HG03354 (cell line): ENCODE measurements around the gene GRIA4.
"Not testable (repeated sequence)": the region's sequence is repeated elsewhere in the genome, so short reads cannot be mapped to it uniquely, and the experiment has no call there.

Experiments used
- ATAC-seq: cut with Tn5 transposase; IDR thresholded peaks from one replicate; pipeline ENCODE4 v1.9.1; 2021; ENCODE audit warnings: mild to moderate bottlenecking; ENCODE audit not compliant: unreplicated experiment, poor library complexity, severe bottlenecking

The GRIA4 gene

DNA sequence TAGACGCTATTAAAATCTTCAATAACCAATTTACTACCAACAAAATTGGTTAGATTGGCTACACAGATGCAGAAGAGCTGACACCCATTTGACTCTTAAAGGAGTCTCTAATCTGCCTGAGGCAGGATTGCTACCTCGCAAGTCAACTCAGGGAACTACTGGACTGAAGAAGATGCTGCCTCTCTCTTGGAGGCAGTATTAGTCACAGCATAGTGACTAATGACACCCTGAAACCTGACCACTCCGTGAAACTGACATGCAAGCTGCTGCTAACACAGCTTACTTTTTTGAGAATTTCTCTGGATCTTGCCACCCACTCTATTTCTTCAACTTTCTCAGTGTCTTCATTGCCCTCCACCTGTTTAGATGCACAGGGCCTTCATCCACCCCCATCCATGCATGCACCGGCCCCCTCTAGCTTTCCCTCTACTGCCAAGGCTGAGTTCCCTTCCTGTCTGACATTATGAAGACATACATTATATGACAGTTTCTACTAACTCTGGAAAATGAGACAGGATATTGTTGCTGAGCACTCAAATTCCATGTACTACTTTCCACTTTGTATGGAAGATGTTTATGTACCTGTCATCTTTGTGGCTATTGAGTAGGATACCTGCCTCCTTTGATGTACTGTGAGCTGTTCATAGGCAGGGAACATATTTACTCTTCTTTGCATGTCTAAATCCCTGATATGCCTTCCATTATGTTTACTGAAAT, 229.0 kb downstream of the GRIA4 start:
- no peak for ATAC-seq

DNA sequence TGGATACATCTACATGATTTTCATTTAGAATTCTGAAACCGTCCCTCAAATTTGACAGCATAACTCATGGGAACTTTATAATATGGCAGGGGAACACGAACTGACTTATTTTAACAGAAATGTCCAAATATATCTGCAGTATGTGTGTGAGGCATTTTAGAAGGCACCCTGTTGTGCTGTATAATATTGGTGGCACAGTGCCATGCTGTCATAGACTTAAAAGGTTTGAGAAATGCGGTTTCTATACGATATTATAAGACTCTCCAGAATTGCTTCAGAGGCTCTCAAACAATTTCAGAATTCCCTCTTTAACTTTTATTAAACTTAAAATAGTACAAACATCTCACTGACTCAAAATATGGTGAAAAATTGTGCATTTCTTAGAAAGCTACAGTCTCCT, 230.5 kb downstream of the GRIA4 start:
- no peak for ATAC-seq

GRCh38 chr11:105852403-105852802, 242.5 kb downstream of the GRIA4 start:
- ATAC-seq, result no peak

- ATAC-seq, result no peak
Observed at GRCh38 chr11:105854269-105854668, 244.4 kb downstream of the GRIA4 start.

- no peak for ATAC-seq
Observed at GRCh38 chr11:105856954-105857353, 247.1 kb downstream of the GRIA4 start.

- no peak for ATAC-seq
Observed at GRCh38 chr11:105857728-105858127, 247.9 kb downstream of the GRIA4 start.

DNA sequence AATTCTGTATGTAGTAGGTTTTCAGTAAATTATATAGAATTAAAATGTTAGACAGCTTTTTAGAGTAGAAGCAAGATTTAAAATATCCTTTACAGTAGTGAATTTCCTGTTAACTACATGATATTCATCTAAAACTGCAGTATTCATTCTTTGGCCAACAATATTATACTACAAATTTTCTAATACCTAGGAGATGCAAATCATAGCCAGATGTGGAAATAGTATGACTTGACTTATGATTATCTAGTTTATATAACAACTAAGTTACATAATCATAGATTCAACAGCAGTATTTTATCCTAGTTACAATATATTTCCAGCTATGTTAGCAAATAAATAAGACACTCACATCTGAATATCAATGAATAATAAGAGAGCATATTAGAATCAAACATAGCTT, 249.0 kb downstream of the GRIA4 start:
- ATAC-seq, result no peak

DNA sequence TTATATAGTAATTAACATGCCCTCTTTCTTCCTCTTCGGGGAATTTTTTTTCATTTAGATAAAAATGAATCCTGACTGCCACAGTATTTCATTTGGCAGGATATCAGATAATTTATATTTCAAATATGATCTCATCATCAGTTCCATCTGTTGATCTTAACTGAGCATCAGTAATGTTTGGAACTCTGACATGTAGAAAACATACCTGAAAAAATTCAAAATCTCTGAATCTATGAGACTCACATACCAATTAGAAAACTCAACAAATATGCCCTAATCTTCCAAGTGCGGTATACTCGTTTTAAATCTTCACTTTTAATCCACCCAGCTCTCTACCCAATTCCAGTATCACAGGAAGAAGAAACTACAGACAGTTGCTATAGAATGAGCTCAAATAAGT, 250.2 kb downstream of the GRIA4 start:
- no peak for ATAC-seq

- ATAC-seq, result no peak
Observed at GRCh38 chr11:105861225-105861624, 251.4 kb downstream of the GRIA4 start.

- ATAC-seq, result peak; percentile 81
Observed at GRCh38 chr11:105862736-105863367, 253.0 kb downstream of the GRIA4 start.

GRCh38 chr11:105863523-105863922, 253.7 kb downstream of the GRIA4 start:
- no peak for ATAC-seq

DNA sequence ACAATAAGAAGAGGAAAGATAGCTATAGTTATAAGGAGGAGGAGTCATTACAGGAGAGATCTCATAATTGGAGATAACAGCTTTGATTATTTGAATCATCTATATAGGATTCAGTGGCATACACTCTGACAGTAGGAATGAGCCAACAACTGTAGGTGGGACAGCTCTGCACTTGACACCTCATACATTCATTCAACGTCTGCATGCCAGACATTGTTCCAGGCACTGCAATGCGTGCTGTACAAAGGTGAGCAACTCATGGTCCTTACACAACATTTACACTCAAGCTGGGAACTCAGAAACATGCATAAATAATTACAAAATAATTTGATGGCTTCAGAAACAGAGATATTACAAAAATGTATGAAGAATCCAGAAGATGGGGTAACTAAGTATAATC, 257.9 kb downstream of the GRIA4 start:
- no peak for ATAC-seq

GRCh38 chr11:105868762-105869285, 259.0 kb downstream of the GRIA4 start:
- ATAC-seq, result no peak

- ATAC-seq, result no peak
Observed at GRCh38 chr11:105870516-105871113, 260.7 kb downstream of the GRIA4 start.

- ATAC-seq, result no peak
Observed at GRCh38 chr11:105878510-105878909, 268.6 kb downstream of the GRIA4 start.

GRCh38 chr11:105878927-105879326, 269.1 kb downstream of the GRIA4 start:
- not testable (repeated sequence) for ATAC-seq

DNA sequence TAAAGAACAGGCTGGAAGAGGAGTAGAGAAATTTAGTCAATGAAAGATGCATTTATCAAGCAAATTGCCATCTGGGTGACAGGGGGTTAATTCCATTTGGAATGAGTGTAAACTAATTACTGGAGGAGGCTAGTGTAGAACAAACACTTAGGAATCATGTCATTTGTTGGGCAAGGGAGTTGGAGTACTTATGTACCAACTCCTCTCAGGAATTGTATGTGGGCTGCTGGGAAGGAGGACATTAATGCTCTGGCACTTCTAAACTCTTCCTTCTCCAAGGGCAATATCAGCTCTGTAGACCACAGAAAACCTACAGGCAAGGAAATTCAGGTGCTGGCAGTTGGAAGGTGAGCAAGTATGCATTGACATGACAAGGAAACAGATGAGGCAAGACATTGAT, 271.2 kb downstream of the GRIA4 start:
- ATAC-seq, result no peak

- no peak for ATAC-seq
Observed at GRCh38 chr11:105884436-105884835, 274.6 kb downstream of the GRIA4 start.

GRCh38 chr11:105891685-105892084, 281.8 kb downstream of the GRIA4 start:
- ATAC-seq, result no peak

GRCh38 chr11:105897161-105897560, 287.3 kb downstream of the GRIA4 start:
- no peak for ATAC-seq

DNA sequence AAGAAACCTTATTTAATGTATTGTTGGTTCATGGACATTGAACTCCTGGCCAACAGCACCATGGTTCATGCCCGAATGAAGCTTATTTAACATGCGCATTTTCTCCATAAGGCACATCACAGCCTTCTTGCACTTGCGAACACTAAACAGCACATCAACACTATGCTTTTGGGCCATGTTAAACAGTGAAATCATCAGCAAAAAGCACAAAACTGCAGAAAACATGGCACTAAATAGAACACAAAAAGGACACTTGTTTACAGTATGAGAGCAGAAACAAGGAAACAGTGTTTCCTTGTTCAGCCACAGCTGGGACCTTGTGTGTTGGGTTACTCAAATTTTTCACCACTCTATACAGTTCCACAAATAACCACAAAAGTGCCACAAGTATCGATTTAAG, 289.9 kb downstream of the GRIA4 start:
- ATAC-seq, result no peak
